ENCODE results near the gene TMEM203.

DNA sequence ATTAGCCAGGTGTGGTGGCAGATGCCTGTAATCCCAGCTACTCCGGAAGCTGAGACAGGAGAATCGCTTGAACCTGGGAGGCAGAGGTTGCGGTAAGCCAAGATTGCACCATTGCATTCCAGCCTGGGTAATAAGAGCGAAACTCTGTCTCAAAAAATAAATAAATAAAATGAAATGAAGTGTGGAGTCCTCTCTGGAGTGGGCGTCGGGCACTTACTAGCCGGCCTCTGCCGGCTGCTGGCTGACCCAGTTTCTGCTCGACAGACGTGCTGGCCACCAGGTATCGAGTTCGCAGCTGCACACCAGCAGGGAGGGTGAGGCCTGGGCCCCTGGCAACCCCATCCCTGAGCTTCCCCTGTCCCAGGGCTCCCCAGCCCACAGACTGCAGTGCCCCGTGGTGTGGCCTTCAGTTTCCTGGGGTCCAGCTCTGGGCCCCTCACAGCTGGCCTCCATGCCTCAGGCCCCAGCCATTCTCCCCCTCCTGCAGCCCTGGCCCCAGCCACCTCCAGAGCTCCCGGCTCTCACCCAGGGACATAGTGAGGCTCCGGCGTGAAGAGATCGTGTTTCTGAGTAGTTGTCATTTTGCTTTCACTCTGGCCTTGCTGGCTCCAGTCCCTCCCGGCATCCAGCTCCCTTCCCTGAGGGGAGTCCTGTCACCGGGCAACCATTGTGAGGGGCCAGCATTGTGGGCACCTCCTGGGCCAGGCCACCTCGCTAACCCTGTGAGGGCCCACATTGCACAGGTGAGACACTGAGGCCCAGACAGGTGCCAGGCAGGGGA, 41.9 kb upstream of the TMEM203 start:
- TF ChIP-seq, protein P1, sequence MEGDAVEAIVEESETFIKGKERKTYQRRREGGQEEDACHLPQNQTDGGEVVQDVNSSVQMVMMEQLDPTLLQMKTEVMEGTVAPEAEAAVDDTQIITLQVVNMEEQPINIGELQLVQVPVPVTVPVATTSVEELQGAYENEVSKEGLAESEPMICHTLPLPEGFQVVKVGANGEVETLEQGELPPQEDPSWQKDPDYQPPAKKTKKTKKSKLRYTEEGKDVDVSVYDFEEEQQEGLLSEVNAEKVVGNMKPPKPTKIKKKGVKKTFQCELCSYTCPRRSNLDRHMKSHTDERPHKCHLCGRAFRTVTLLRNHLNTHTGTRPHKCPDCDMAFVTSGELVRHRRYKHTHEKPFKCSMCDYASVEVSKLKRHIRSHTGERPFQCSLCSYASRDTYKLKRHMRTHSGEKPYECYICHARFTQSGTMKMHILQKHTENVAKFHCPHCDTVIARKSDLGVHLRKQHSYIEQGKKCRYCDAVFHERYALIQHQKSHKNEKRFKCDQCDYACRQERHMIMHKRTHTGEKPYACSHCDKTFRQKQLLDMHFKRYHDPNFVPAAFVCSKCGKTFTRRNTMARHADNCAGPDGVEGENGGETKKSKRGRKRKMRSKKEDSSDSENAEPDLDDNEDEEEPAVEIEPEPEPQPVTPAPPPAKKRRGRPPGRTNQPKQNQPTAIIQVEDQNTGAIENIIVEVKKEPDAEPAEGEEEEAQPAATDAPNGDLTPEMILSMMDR (conservative IDR thresholded peaks at IDR 0.05): no peak
- TF ChIP-seq ZFX (IDR thresholded peaks at IDR 0.05): no peak
